ENCODE data around the gene SLAMF8. TPM values are rescaled to one million over a fixed set of nuclear protein-coding genes. Genes with fewer than 3 reads are reported as not detected.

The SLAMF8 gene
- total RNA-seq, 1 experiment from 2014 or later: not detected

DNA sequence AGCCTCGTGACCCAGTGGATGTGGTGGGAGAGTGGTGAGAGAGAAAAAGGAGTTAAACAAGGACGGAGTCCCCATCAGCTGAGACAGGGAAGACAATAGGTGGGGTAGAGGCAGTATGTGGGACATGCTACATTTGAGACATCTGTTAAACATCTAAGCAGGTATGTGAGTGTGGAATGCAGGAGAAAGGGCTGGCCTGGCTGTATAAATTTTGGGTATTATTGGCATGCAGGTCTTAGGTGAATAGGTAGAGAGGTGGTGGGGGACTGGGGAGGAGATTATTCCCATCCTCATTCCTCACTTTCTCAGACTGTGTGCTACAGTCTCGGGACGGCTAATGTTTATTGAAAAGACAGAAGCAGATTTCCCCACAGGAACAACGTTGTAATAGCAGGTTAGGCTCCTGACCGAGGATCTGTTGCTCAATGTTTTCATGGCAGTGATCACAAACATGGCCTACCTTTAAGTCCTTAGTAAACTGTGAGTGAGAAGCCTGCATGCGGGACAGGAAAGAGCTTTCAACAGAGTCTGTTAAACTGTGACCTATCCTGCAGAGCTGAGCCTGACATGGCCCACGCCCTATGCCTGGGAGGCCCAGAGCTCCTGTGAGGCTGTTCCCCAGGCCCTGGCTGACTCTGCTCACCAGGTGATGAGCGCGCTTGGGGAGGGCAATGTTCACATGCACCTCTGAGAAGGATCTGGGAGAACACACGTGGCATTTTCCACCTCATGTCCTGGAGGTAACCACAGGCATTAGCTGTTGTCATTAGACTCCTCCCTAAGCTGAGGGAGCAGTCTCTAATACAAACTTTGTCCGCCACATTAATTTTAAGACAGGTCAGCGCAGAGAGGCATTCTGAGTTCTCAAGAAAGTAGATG is 19.3 kb downstream of the SLAMF8 start:
- H3K23ac ChIP-seq (ENCODE audit: insufficient read length, low read depth, low read length): no peak overlapping the region
- no peak overlapping the region for H2BK15ac ChIP-seq (ENCODE audit: low read depth, low read length)
- WGBS (ENCODE audit: extremely low coverage, insufficient read length, low lambda C conversion rate): no CpG with 5 or more reads among the region's 13 CpGs

More for the DNA sequence above, 19.3 kb downstream of the SLAMF8 start:
- H3K27me3 ChIP-seq (ENCODE audit: insufficient read depth, low read length): no peaks in the 10 kb centered on the region; the same call in 1 of the 2 replicates
- H4K20me1 ChIP-seq (ENCODE audit: control insufficient read depth, insufficient read depth, insufficient read length): no peaks in the 10 kb centered on the region
- no peak overlapping the region for H3K4me2 ChIP-seq (ENCODE audit: insufficient read depth, insufficient read length, low read length)
- H3K14ac ChIP-seq (ENCODE audit: insufficient read depth, low read length): 0 out of 2 replicates have a peak overlapping the region, but pooled peaks have one; percentile 20
- no peak overlapping the region for H2BK20ac ChIP-seq (ENCODE audit: low read depth, low read length, poor library complexity, severe bottlenecking)
- no peaks in the 10 kb centered on the region for H3K79me2 ChIP-seq (ENCODE audit: insufficient read depth, low read length)
- H2AK5ac ChIP-seq (ENCODE audit: insufficient read length, low read length): no peak overlapping the region
- peaks cover 15% of the 10 kb centered on the region for H3K27me3 Mint-ChIP-seq (ENCODE audit: low read depth)
- no peaks in the 10 kb centered on the region for H3K4me1 ChIP-seq (ENCODE audit: insufficient read depth, low read length)
- no peaks in the 10 kb centered on the region for H3K79me1 ChIP-seq (ENCODE audit: insufficient read depth, low read depth, low read length, poor library complexity, severe bottlenecking)
- H2AFZ ChIP-seq (ENCODE audit: low read length): no peak overlapping the region
- no peak overlapping the region for H2BK5ac ChIP-seq (ENCODE audit: insufficient read length, low read length)
- H3K36me3 Mint-ChIP-seq (ENCODE audit: insufficient read depth in 1 of 3, low read depth in 3 of 3): no peaks in the 10 kb centered on the region
- no peaks in the 10 kb centered on the region for H3K9me3 ChIP-seq (ENCODE audit: control insufficient read depth, low read depth, low read length)
- H3K56ac ChIP-seq (ENCODE audit: insufficient read length, low read depth, low read length): no peak overlapping the region
- no peak overlapping the region for H4K8ac ChIP-seq (replicated peaks; ENCODE audit: insufficient read length, low read depth, low read length)
- peaks cover 6 to 9% of the 10 kb centered on the region in 2 experiments; a peak in 3 of 4 replicates for H3K4me1 Mint-ChIP-seq
- no peaks in the 10 kb centered on the region for H3K9me3 Mint-ChIP-seq
- H3K23me2 ChIP-seq (ENCODE audit: insufficient read length, low read depth, low read length, poor library complexity, severe bottlenecking): no peaks in the 10 kb centered on the region
- no peak overlapping the region for H3K9ac ChIP-seq (ENCODE audit: extremely low read depth, insufficient read length, low read length)
- H2BK120ac ChIP-seq (ENCODE audit: low read depth, low read length, poor library complexity, severe bottlenecking): no peak overlapping the region
- peak overlapping the region in 1 of 3 experiments; percentile 8; a peak in 1 of 7 replicates for H3K27ac Mint-ChIP-seq
- no peak overlapping the region for H3K27ac ChIP-seq (ENCODE audit: insufficient read length, low read depth, low read length)
- TF ChIP-seq, protein P1, sequence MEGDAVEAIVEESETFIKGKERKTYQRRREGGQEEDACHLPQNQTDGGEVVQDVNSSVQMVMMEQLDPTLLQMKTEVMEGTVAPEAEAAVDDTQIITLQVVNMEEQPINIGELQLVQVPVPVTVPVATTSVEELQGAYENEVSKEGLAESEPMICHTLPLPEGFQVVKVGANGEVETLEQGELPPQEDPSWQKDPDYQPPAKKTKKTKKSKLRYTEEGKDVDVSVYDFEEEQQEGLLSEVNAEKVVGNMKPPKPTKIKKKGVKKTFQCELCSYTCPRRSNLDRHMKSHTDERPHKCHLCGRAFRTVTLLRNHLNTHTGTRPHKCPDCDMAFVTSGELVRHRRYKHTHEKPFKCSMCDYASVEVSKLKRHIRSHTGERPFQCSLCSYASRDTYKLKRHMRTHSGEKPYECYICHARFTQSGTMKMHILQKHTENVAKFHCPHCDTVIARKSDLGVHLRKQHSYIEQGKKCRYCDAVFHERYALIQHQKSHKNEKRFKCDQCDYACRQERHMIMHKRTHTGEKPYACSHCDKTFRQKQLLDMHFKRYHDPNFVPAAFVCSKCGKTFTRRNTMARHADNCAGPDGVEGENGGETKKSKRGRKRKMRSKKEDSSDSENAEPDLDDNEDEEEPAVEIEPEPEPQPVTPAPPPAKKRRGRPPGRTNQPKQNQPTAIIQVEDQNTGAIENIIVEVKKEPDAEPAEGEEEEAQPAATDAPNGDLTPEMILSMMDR (conservative IDR thresholded peaks at IDR 0.05): no peak
- H3K4ac ChIP-seq (ENCODE audit: low read depth, low read length): no peak overlapping the region
- no peak overlapping the region for H4K5ac ChIP-seq (ENCODE audit: insufficient read length, low read depth, low read length)
- no peak for DNase-seq
- no peak overlapping the region for H2BK12ac ChIP-seq (ENCODE audit: insufficient read length, low read depth, low read length)
- H4K91ac ChIP-seq (ENCODE audit: insufficient read length, low read depth, low read length): peak overlapping the region; percentile 24
- H3K4me3 Mint-ChIP-seq: no peak overlapping the region
- no peak overlapping the region for H3T11ph ChIP-seq (ENCODE audit: low read length)
- no peak overlapping the region for H3K18ac ChIP-seq (ENCODE audit: insufficient read length, low read depth, low read length)
